RWPE2 (cell line): ENCODE measurements around the gene KAT7.

Source experiments
- ATAC-seq: fragments of 200-7000 bp; cut with Tn5 transposase; 3 replicates; pipeline ENCODE4 v1.9.1; 2021; ENCODE audit warnings: low read depth
- DNase-seq: peaks from one replicate; pipeline ENCODE4 v3.0.0-alpha.2; 2020; ENCODE audit warnings: low spot score
- H3K27ac ChIP-seq: fragments of 450-650 bp; 2 replicates; pipeline ENCODE4 v1.5.1; 2017; ENCODE audit warnings: mild to moderate bottlenecking; ENCODE audit not compliant: poor library complexity, severe bottlenecking
- H3K27me3 ChIP-seq: fragments of 250-450 bp; sonication (Bioruptor Pico); 2 replicates; pipeline ENCODE4 v1.5.1; 2021; ENCODE audit warnings: mild to moderate bottlenecking, moderate library complexity; ENCODE audit not compliant: insufficient read depth, poor library complexity, severe bottlenecking
- H3K36me3 ChIP-seq: fragments of 250-450 bp; sonication (Bioruptor Pico); 2 replicates; pipeline ENCODE4 v1.5.1; 2020; ENCODE audit warnings: low read depth, mild to moderate bottlenecking, moderate library complexity
- H3K4me1 ChIP-seq: fragments of 250-450 bp; sonication (Bioruptor Pico); 2 replicates; pipeline ENCODE4 v1.5.1; 2021; ENCODE audit warnings: mild to moderate bottlenecking, moderate library complexity; ENCODE audit not compliant: insufficient read depth, poor library complexity, severe bottlenecking
- H3K4me3 ChIP-seq: fragments of 250-450 bp; sonication (Bioruptor Pico); 2 replicates; pipeline ENCODE4 v1.5.1; 2021; ENCODE audit warnings: mild to moderate bottlenecking, moderate library complexity; ENCODE audit not compliant: severe bottlenecking
- H3K9me3 ChIP-seq: fragments of 250-450 bp; sonication (Bioruptor Pico); 2 replicates; pipeline ENCODE4 v1.5.1; 2021; ENCODE audit warnings: mild to moderate bottlenecking, moderate library complexity; ENCODE audit not compliant: severe bottlenecking
- CTCF ChIP-seq: fragments of 450-650 bp; IDR thresholded peaks from one replicate; pipeline ENCODE4 v1.5.1; 2017; ENCODE audit warnings: mild to moderate bottlenecking, moderate library complexity; ENCODE audit not compliant: poor library complexity, severe bottlenecking

KAT7 gene

GRCh38 chr17:49870298-49870697, 81.8 kb downstream of the KAT7 start:
- Histone ChIP-seq H3K36me3 (no peaks in the 10 kb centered on the region), H3K4me1 (no peaks in the 10 kb centered on the region), H3K27me3 (no peaks in the 10 kb centered on the region), H3K9me3 (no peaks in the 10 kb centered on the region), H3K27ac (no peak overlapping the region), H3K4me3 (no peak overlapping the region)
- no peak for ATAC-seq
- DNase-seq = no peak
- TF ChIP-seq CTCF = no peak

- H3K4me3 ChIP-seq = no peak overlapping the region
- no peak for TF ChIP-seq CTCF
- no peaks in the 10 kb centered on the region for H3K36me3 ChIP-seq
- no peak for DNase-seq
- no peaks in the 10 kb centered on the region for H3K27me3 ChIP-seq
- no peak overlapping the region for H3K27ac ChIP-seq
- H3K9me3 ChIP-seq = no peaks in the 10 kb centered on the region
- ATAC-seq = no peak
- no peaks in the 10 kb centered on the region for H3K4me1 ChIP-seq
Observed at GRCh38 chr17:49871211-49871610, 82.7 kb downstream of the KAT7 start.

- no peaks in the 10 kb centered on the region for H3K27me3 ChIP-seq
- DNase-seq (no peak), ATAC-seq (no peak)
Observed at GRCh38 chr17:49872754-49873377, 84.4 kb downstream of the KAT7 start.

GRCh38 chr17:49873466-49873865, 85.0 kb downstream of the KAT7 start:
- no peak for TF ChIP-seq CTCF
- H3K9me3 ChIP-seq = no peaks in the 10 kb centered on the region
- no peak for ATAC-seq
- H3K4me1 ChIP-seq = no peaks in the 10 kb centered on the region
- H3K4me3 ChIP-seq = no peak overlapping the region
- no peak for DNase-seq
- H3K27ac ChIP-seq = no peak overlapping the region
- H3K36me3 ChIP-seq = no peaks in the 10 kb centered on the region
- H3K27me3 ChIP-seq = no peaks in the 10 kb centered on the region

More at GRCh38 chr17:49872754-49873377, 84.4 kb downstream of the KAT7 start:
- no peaks in the 10 kb centered on the region for H3K9me3 ChIP-seq
- H3K4me3 ChIP-seq = no peak overlapping the region
- no peaks in the 10 kb centered on the region for H3K36me3 ChIP-seq
- no peak overlapping the region for H3K27ac ChIP-seq
- H3K4me1 ChIP-seq = no peaks in the 10 kb centered on the region
- TF ChIP-seq CTCF = no peak

- no peak overlapping the region for H3K4me3 ChIP-seq
- DNase-seq (no peak), ATAC-seq (no peak)
- H3K27me3 ChIP-seq = no peaks in the 10 kb centered on the region
- H3K27ac ChIP-seq = no peak overlapping the region
- no peaks in the 10 kb centered on the region for H3K36me3 ChIP-seq
- H3K4me1 ChIP-seq = no peaks in the 10 kb centered on the region
- TF ChIP-seq CTCF = no peak
- H3K9me3 ChIP-seq = no peaks in the 10 kb centered on the region
Observed at GRCh38 chr17:49873926-49874325, 85.4 kb downstream of the KAT7 start.
